Fibroblast of lung (primary cell): ENCODE data around the gene TRAK1. TPM values are rescaled to one million over a fixed set of nuclear protein-coding genes. Genes with fewer than 3 reads are reported as not detected.
A peak's percentile ranks its signal among the peaks of the same experiment; 100 is the strongest.

ENCODE experiments used
- DNase-seq, 2 donors: peaks; one replicate each; pipeline versions ENCODE4 v3.0.0 to v3.0.0-alpha.2; 2010; ENCODE audit warnings: low read depth in 2 of 2
- H2AFZ ChIP-seq: 2 replicates; pipeline ENCODE4 v1.5.1; 2012; ENCODE audit warnings: low read length, control low read depth, inconsistent platforms
- H3K27ac ChIP-seq: 2 replicates; pipeline ENCODE4 v1.5.1; 2011; ENCODE audit warnings: low read length, control low read depth; ENCODE audit not compliant: insufficient read depth
- H3K27me3 ChIP-seq: 2 replicates; pipeline ENCODE4 v1.5.1; 2011; ENCODE audit warnings: mild to moderate bottlenecking, low read length; ENCODE audit not compliant: control insufficient read depth, insufficient read depth
- H3K36me3 ChIP-seq: 2 replicates; pipeline ENCODE4 v1.5.1; 2011; ENCODE audit warnings: low read length; ENCODE audit not compliant: control insufficient read depth, insufficient read depth
- H3K4me1 ChIP-seq: 2 replicates; pipeline ENCODE4 v1.5.1; 2011; ENCODE audit warnings: low read length; ENCODE audit not compliant: control insufficient read depth, insufficient read depth; ENCODE audit errors: extremely low read depth
- H3K4me2 ChIP-seq: 2 replicates; pipeline ENCODE4 v1.5.1; 2011; ENCODE audit warnings: low read length, control low read depth; ENCODE audit not compliant: insufficient read depth; ENCODE audit errors: extremely low read depth
- H3K4me3 ChIP-seq, 4 experiments: fragments of 200-600 bp in 1 of 4; sonication (generic) in 1 of 4; replicated peaks in 1 of 4; 2 replicates each; pipeline ENCODE4 v1.5.1; 2011 to 2016; ENCODE audit warnings: low read length in 4 of 4, low read depth in 3 of 4, mild to moderate bottlenecking in 3 of 4, control low read depth in 2 of 4, inconsistent platforms in 1 of 4, mixed read lengths in 1 of 4; ENCODE audit not compliant: insufficient read depth in 1 of 4; ENCODE audit errors: control extremely low read depth in 1 of 4
- H3K79me2 ChIP-seq: 2 replicates; pipeline ENCODE4 v1.5.1; 2012; ENCODE audit warnings: mild to moderate bottlenecking, low read length, inconsistent platforms; ENCODE audit not compliant: control insufficient read depth, insufficient read depth
- H3K9ac ChIP-seq: 2 replicates; pipeline ENCODE4 v1.5.1; 2011; ENCODE audit warnings: mild to moderate bottlenecking, low read length, control low read depth; ENCODE audit not compliant: insufficient read depth
- H3K9me3 ChIP-seq: 2 replicates; pipeline ENCODE4 v1.5.1; 2012; ENCODE audit warnings: low read depth, low read length; ENCODE audit not compliant: control insufficient read depth, insufficient read depth
- H4K20me1 ChIP-seq: 2 replicates; pipeline ENCODE4 v1.5.1; 2011; ENCODE audit warnings: low read length; ENCODE audit not compliant: control insufficient read depth, insufficient read depth; ENCODE audit errors: extremely low read depth
- EZH2 ChIP-seq: IDR thresholded peaks from 2 replicates; pipeline ENCODE4 v1.5.1; 2012; ENCODE audit warnings: low read length, control low read depth, mild to moderate bottlenecking; ENCODE audit errors: missing control alignments
- polyA plus RNA-seq, 2 donors: library from polyadenylated mRNA; depleted of rRNA in 1 of 2; stranded (reverse) in 1 of 2; unstranded in 1 of 2; fragments of >200 nt; gene quantifications; 2 replicates each; pipeline ENCODE4 v1.2.1, GENCODE V29; 2011 to 2012; ENCODE audit warnings: missing spikeins in 1 of 2
- total RNA-seq: library from RNA; depleted of rRNA; stranded (reverse); fragments of >200 nt; gene quantifications from 2 replicates; pipeline ENCODE4 v1.2.1, GENCODE V29; 2014
- TF ChIP-seq, protein P1 (sequence below), 2 donors: IDR thresholded peaks in 1 of 2; conservative IDR thresholded peaks in 1 of 2; 1 replicate in 1 of 2; 2 replicates in 1 of 2; pipeline ENCODE4 v1.5.1; 2011 to 2012; ENCODE audit warnings: low read length in 2 of 2, control low read depth in 1 of 2, inconsistent platforms in 1 of 2, low read depth in 1 of 2, mild to moderate bottlenecking in 1 of 2

TRAK1 gene
- total and polyA plus RNA-seq, 2 donors (not counting 1 experiment from before 2014, with no cell fraction given) = 37.8 to 44.0 TPM

DNA sequence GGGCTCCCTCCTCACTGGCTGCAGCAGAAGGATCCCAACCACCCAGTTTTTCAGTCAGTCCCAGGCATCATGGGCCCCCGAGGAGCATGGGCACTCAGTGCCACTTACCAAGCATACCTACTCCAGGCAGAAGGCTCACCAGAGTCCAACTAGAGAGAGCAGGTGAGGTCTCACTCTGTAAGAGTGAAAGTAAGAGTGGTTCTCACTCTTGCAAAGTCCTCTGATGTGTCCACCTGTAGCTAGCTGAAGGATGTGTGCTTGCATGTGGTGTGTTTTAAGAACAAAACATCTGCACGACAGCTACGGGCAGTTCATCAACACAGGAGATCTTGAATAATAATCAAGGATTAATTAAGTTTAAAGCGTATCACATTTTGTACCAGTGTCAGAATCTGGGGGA is 125.1 kb downstream of the TRAK1 start:
- Histone ChIP-seq H2AFZ (no peak overlapping the region), H3K36me3 (peaks cover 6% of the 10 kb centered on the region), H3K4me2 (no peak overlapping the region), H4K20me1 (no peaks in the 10 kb centered on the region), H3K4me1 (peaks cover 6% of the 10 kb centered on the region), H3K27me3 (no peaks in the 10 kb centered on the region), H3K9me3 (no peaks in the 10 kb centered on the region), H3K27ac (no peak overlapping the region), H3K4me3 (no peak overlapping the region), H3K79me2 (no peaks in the 10 kb centered on the region), H3K9ac (no peak overlapping the region)
- DNase-seq = no peak
- TF ChIP-seq, protein P1, sequence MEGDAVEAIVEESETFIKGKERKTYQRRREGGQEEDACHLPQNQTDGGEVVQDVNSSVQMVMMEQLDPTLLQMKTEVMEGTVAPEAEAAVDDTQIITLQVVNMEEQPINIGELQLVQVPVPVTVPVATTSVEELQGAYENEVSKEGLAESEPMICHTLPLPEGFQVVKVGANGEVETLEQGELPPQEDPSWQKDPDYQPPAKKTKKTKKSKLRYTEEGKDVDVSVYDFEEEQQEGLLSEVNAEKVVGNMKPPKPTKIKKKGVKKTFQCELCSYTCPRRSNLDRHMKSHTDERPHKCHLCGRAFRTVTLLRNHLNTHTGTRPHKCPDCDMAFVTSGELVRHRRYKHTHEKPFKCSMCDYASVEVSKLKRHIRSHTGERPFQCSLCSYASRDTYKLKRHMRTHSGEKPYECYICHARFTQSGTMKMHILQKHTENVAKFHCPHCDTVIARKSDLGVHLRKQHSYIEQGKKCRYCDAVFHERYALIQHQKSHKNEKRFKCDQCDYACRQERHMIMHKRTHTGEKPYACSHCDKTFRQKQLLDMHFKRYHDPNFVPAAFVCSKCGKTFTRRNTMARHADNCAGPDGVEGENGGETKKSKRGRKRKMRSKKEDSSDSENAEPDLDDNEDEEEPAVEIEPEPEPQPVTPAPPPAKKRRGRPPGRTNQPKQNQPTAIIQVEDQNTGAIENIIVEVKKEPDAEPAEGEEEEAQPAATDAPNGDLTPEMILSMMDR (conservative IDR thresholded peaks at IDR 0.05 in 1 of 2, IDR thresholded peaks at IDR 0.05 in 1 of 2; ENCODE audit: low read depth in 1 of 2, low read length in 2 of 2) = no peak
- TF ChIP-seq EZH2 = no peak

DNA sequence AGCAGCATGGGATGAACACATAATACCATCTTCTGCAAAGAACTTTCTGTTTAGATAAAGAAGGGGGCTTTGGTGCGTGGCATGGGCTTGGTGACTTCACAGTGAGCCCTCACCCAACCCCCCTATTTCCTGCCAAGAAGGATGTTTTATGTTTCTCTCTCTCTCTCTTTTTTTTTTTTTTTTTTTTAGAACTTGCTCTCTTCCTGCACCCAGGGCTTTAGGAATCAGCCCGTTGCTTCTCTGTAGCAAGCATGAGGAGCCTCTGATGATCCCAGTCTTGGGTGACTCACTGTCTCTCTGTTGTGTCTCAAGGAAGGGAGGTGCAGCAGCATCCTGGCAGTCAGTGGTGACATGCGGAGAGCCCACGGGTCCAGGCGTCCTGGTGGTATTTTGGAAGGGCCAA is 125.8 kb downstream of the TRAK1 start:
- Histone ChIP-seq H3K9me3 (no peaks in the 10 kb centered on the region), H3K4me3 (no peak overlapping the region), H3K4me1 (peaks cover 6% of the 10 kb centered on the region), H3K27ac (no peak overlapping the region), H3K9ac (no peak overlapping the region), H4K20me1 (no peaks in the 10 kb centered on the region), H3K79me2 (no peaks in the 10 kb centered on the region), H3K4me2 (no peak overlapping the region), H3K27me3 (no peaks in the 10 kb centered on the region), H3K36me3 (peaks cover 6% of the 10 kb centered on the region), H2AFZ (no peak overlapping the region)
- no peak for TF ChIP-seq EZH2
- TF ChIP-seq, protein P1 (conservative IDR thresholded peaks at IDR 0.05 in 1 of 2, IDR thresholded peaks at IDR 0.05 in 1 of 2; ENCODE audit: low read depth in 1 of 2, low read length in 2 of 2) = no peak
- DNase-seq = peak in 1 of 2 donors; percentile 17

DNA sequence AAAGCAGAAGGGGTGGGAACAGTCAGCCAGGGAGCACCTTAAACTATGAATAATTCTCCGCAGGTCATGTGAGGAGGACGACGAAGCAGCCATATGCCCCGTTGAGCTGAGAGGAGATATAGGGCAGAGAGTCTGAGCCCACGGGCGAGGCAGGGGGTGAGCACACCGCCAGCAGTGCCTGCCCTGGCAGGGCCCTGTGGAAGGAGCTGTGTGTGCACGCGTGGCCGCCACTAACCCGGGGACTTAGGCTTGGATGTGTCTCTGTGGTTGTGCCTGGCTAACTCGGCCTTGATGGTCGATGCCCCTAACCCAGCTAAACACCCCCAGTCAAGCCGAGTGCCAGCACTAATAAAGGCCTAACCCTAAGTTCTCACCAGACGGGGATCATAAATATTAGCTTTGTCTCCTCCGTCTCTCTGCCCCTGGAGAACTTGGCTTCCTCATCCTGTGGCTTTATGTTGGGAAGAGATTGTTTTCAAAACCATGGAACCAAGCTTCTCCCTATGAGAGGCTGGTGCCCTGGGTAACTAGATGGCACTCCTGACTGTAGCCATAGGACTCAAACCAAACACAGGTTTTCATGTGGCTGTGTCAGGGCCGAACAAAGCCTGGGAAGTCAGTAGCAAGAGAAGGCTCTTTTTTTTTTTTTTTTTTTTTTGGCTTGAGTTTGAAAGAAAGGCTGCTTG is 129.4 kb downstream of the TRAK1 start:
- TF ChIP-seq, protein P1 (conservative IDR thresholded peaks at IDR 0.05 in 1 of 2, IDR thresholded peaks at IDR 0.05 in 1 of 2; ENCODE audit: low read depth in 1 of 2, low read length in 2 of 2) = no peak
- no peak for TF ChIP-seq EZH2
- no peaks in the 10 kb centered on the region for H3K27me3 ChIP-seq
- H3K9me3 ChIP-seq = no peaks in the 10 kb centered on the region
- H3K9ac ChIP-seq = no peak overlapping the region
- H3K79me2 ChIP-seq = no peaks in the 10 kb centered on the region
- H3K36me3 ChIP-seq = peaks cover 11% of the 10 kb centered on the region
- H3K4me3 ChIP-seq = no peak overlapping the region
- H3K27ac ChIP-seq = no peak overlapping the region
- peaks cover 6% of the 10 kb centered on the region for H3K4me1 ChIP-seq
- no peak overlapping the region for H2AFZ ChIP-seq
- no peak for DNase-seq
- H4K20me1 ChIP-seq = no peaks in the 10 kb centered on the region
- no peak overlapping the region for H3K4me2 ChIP-seq
